HG03108 (cell line): ENCODE data around the gene NCEH1.
"Not testable (repeated sequence)": the region's sequence is repeated elsewhere in the genome, so short reads cannot be mapped to it uniquely, and the experiment has no call there.

ENCODE experiments used
- ATAC-seq: cut with Tn5 transposase; IDR thresholded peaks from one replicate; pipeline ENCODE4 v1.9.1; 2021; ENCODE audit warnings: moderate library complexity; ENCODE audit not compliant: unreplicated experiment

NCEH1 gene

GRCh38 chr3:172710664-172711453 is at the start of gene NCEH1:
Gene NCEH1 (minus strand): TSS chr3:172711067. CDS start chr3:172710984, 83 bp downstream.
- peak; percentile 100 for ATAC-seq

GRCh38 chr3:172760416-172760815 is 49.5 kb upstream of the NCEH1 start:
- ATAC-seq = not testable (repeated sequence)

GRCh38 chr3:172753125-172753524 is 42.3 kb upstream of the NCEH1 start:
- no peak for ATAC-seq

- no peak for ATAC-seq
These were observed 41.8 kb upstream of the NCEH1 start for GRCh38 chr3:172752651-172753050.

GRCh38 chr3:172751175-172751704 is 40.4 kb upstream of the NCEH1 start:
- ATAC-seq = no peak

GRCh38 chr3:172750368-172751174 is 39.7 kb upstream of the NCEH1 start, which contains the start of gene ECT2:
Gene ECT2 (plus strand): TSS chr3:172750726. CDS start chr3:172754531, 3,805 bp downstream.
- peak; percentile 95 for ATAC-seq

- no peak for ATAC-seq
These were observed 39.2 kb upstream of the NCEH1 start for GRCh38 chr3:172750069-172750367.

GRCh38 chr3:172749230-172749965 is 38.5 kb upstream of the NCEH1 start:
- no peak for ATAC-seq

GRCh38 chr3:172746475-172746874 is 35.6 kb upstream of the NCEH1 start:
- ATAC-seq = no peak

GRCh38 chr3:172739462-172739861 is 28.6 kb upstream of the NCEH1 start:
- ATAC-seq = no peak

- no peak for ATAC-seq
These were observed 24.1 kb upstream of the NCEH1 start for GRCh38 chr3:172735014-172735413.

GRCh38 chr3:172726380-172726779 is 15.5 kb upstream of the NCEH1 start:
- no peak for ATAC-seq

- not testable (repeated sequence) for ATAC-seq
These were observed 11.7 kb upstream of the NCEH1 start for GRCh38 chr3:172722536-172723040.

- no peak for ATAC-seq
These were observed 6.7 kb upstream of the NCEH1 start for GRCh38 chr3:172717493-172718088.

- no peak for ATAC-seq
These were observed 5.6 kb upstream of the NCEH1 start for GRCh38 chr3:172716476-172716875.

GRCh38 chr3:172713316-172713715 is 2.4 kb upstream of the NCEH1 start:
- no peak for ATAC-seq

GRCh38 chr3:172711454-172711795 is 558 bp upstream of the NCEH1 start:
- ATAC-seq = no peak

- peak; percentile 1 for ATAC-seq
These were observed 848 bp downstream of the NCEH1 start for GRCh38 chr3:172709774-172710663.

- no peak for ATAC-seq
These were observed 1.7 kb downstream of the NCEH1 start for GRCh38 chr3:172708921-172709773.
